NCI-H1092 (cell line): ENCODE results near the gene MTFR2.

Source experiments
- DNase-seq: peaks from one replicate; lab custom pipeline; 2025; lab: John Stamatoyannopoulos, UW

MTFR2 gene

GRCh38 chr6:136184738-136185137 lies 65.4 kb downstream of the MTFR2 start:
- no peak for DNase-seq

- no peak for DNase-seq
Observed at GRCh38 chr6:136181861-136182260, 68.2 kb downstream of the MTFR2 start.

- DNase-seq: no peak
Observed at GRCh38 chr6:136181512-136181833, 68.6 kb downstream of the MTFR2 start.
